ENCODE data around the gene OPRL1.

OPRL1 gene

GRCh38 chr20:64042054-64042781, 37.7 kb upstream of the OPRL1 start:
- no peak for DNase-seq (ENCODE audit: low spot score)

- DNase-seq (ENCODE audit: low spot score) = no peak
Observed at GRCh38 chr20:64043768-64044167, 36.1 kb upstream of the OPRL1 start.

- no peak for DNase-seq (ENCODE audit: low spot score)
Observed at GRCh38 chr20:64044484-64045247, 35.2 kb upstream of the OPRL1 start.

GRCh38 chr20:64045346-64046011, 34.4 kb upstream of the OPRL1 start:
- DNase-seq (ENCODE audit: low spot score) = no peak

GRCh38 chr20:64047046-64047389, 32.9 kb upstream of the OPRL1 start:
- DNase-seq (ENCODE audit: low spot score) = no peak

GRCh38 chr20:64047968-64048401, 31.9 kb upstream of the OPRL1 start:
- no peak for DNase-seq (ENCODE audit: low spot score)

- DNase-seq (ENCODE audit: low spot score) = no peak
Observed at GRCh38 chr20:64048402-64049044, 31.4 kb upstream of the OPRL1 start.

GRCh38 chr20:64049060-64049877, 30.6 kb upstream of the OPRL1 start, which contains the start of gene SOX18:
TSS of gene SOX18 (minus strand) at chr20:64049639. CDS start at chr20:64049516, 123 bp downstream.
- DNase-seq (ENCODE audit: low spot score) = peak; percentile 62

- DNase-seq (ENCODE audit: low spot score) = no peak
Observed at GRCh38 chr20:64049878-64050260, 30.0 kb upstream of the OPRL1 start.

- no peak for DNase-seq (ENCODE audit: low spot score)
Observed at GRCh38 chr20:64050261-64051032, 29.4 kb upstream of the OPRL1 start.

- no peak for DNase-seq (ENCODE audit: low spot score)
Observed at GRCh38 chr20:64051033-64051452, 28.8 kb upstream of the OPRL1 start.

GRCh38 chr20:64051561-64052325, 28.1 kb upstream of the OPRL1 start:
- DNase-seq (ENCODE audit: low spot score) = no peak

GRCh38 chr20:64052326-64052722, 27.6 kb upstream of the OPRL1 start:
- DNase-seq (ENCODE audit: low spot score) = no peak

- DNase-seq (ENCODE audit: low spot score) = no peak
Observed at GRCh38 chr20:64052987-64053840, 26.7 kb upstream of the OPRL1 start.

GRCh38 chr20:64053841-64054661, 25.8 kb upstream of the OPRL1 start:
- peak; percentile 85 for DNase-seq (ENCODE audit: low spot score)

- no peak for DNase-seq (ENCODE audit: low spot score)
Observed at GRCh38 chr20:64055396-64055892, 24.4 kb upstream of the OPRL1 start.

GRCh38 chr20:64055893-64056638, 23.8 kb upstream of the OPRL1 start:
- DNase-seq (ENCODE audit: low spot score) = peak; percentile 65

GRCh38 chr20:64056639-64056888, 23.3 kb upstream of the OPRL1 start:
- DNase-seq (ENCODE audit: low spot score) = no peak

All from HuH-7 (cell line).